HepG2 (cell line): ENCODE data around the gene CAST. TPM values are rescaled to one million over a fixed set of nuclear protein-coding genes. Genes with fewer than 3 reads are reported as not detected.

Experiments used
- ATAC-seq: fragments of 200-7000 bp; cut with Tn5 transposase; 3 replicates; pipeline ENCODE4 v1.9.1; 2020; ENCODE audit warnings: mild to moderate bottlenecking, moderate library complexity
- BruUV-seq: library from RNA; stranded (reverse); fragments of 400-500 nt; replicated peaks from 2 replicates; lab custom pipeline; 2021; lab: Mats Ljungman, UMichigan
- CTCF ChIA-PET: fragments of 300-600 bp; formaldehyde crosslinking; extraction: SDS; loops from one replicate; lab custom pipeline; 2021; ENCODE audit warnings: low total read pairs, inconsistent platforms, low intra/inter-chr PET ratio; lab: Yijun Ruan, JAX
- POLR2A ChIA-PET: fragments of 350-600 bp; sonication (Branson Sonifier 250); formaldehyde crosslinking; loops from one replicate; lab custom pipeline; 2020; ENCODE audit warnings: antibody characterized with exemption, inconsistent platforms; lab: Yijun Ruan, JAX
- DNase-seq: peaks from one replicate; pipeline ENCODE4 v3.0.0-alpha.2; 2015; ENCODE audit warnings: low spot score
- FAIRE-seq: peaks from 3 replicates; lab custom pipeline; 2011; peaks lifted over from hg19 to GRCh38; lab: Jason Lieb, UNC
- H2AFZ ChIP-seq: one replicate; pipeline ENCODE4 v1.6.1; 2011; ENCODE audit warnings: low read length, inconsistent platforms
- H3K27ac ChIP-seq: fragments of 300-600 bp; 3 replicates; pipeline ENCODE4 v1.8.0; 2011; ENCODE audit warnings: mixed run types, mild to moderate bottlenecking, mixed read lengths, low read length, inconsistent platforms; ENCODE audit not compliant: insufficient read depth; ENCODE audit errors: extremely low read length
- H3K27me3 ChIP-seq, 2 experiments: fragments of 200-600 bp in 1 of 2; 2 replicates in 1 of 2; 3 replicates in 1 of 2; pipeline versions ENCODE4 v1.6.0 to v1.8.0; 2011; ENCODE audit warnings: low read length in 2 of 2, mild to moderate bottlenecking in 2 of 2, moderate library complexity in 2 of 2, inconsistent platforms in 1 of 2; ENCODE audit not compliant: insufficient read depth in 2 of 2, control insufficient read depth in 1 of 2
- H3K36me3 ChIP-seq, 2 experiments: fragments of 200-600 bp in 1 of 2; replicated peaks in 1 of 2; 2 replicates in 1 of 2; 3 replicates in 1 of 2; pipeline versions ENCODE4 v1.5.1 to v1.8.0; 2011; ENCODE audit warnings: low read length in 2 of 2, inconsistent platforms in 1 of 2; ENCODE audit not compliant: insufficient read depth in 2 of 2, control insufficient read depth in 1 of 2
- H3K4me1 ChIP-seq: 2 replicates; pipeline ENCODE4 v1.5.1; 2012; ENCODE audit warnings: low read length, inconsistent platforms; ENCODE audit not compliant: insufficient read depth
- H3K4me2 ChIP-seq: 2 replicates; pipeline ENCODE4 v1.6.0; 2011; ENCODE audit warnings: low read depth, low read length, inconsistent platforms
- H3K4me3 ChIP-seq, 3 experiments: fragments of 200-600 bp in 1 of 3; sonication (generic), shearing (Covaris generic) in 1 of 3; replicated peaks in 1 of 3; 2 replicates each; pipeline ENCODE4 v1.5.1; 2011 to 2016; ENCODE audit warnings: low read length in 3 of 3, inconsistent platforms in 2 of 3, low read depth in 2 of 3, mild to moderate bottlenecking in 2 of 3, control low read depth in 1 of 3, mixed read lengths in 1 of 3; ENCODE audit not compliant: insufficient read depth in 1 of 3
- H3K79me2 ChIP-seq: one replicate; pipeline ENCODE4 v1.6.1; 2011; ENCODE audit warnings: low read length, inconsistent platforms; ENCODE audit not compliant: insufficient read depth
- H3K9ac ChIP-seq: 2 replicates; pipeline ENCODE4 v1.6.0; 2011; ENCODE audit warnings: mild to moderate bottlenecking, low read depth, low read length, inconsistent platforms; ENCODE audit not compliant: insufficient read depth
- H3K9me3 ChIP-seq: 2 replicates; pipeline ENCODE4 v1.5.1; 2012; ENCODE audit warnings: mild to moderate bottlenecking, low read length
- H4K20me1 ChIP-seq: 2 replicates; pipeline ENCODE4 v1.6.0; 2011; ENCODE audit warnings: inconsistent platforms, mild to moderate bottlenecking, low read length, moderate library complexity; ENCODE audit not compliant: insufficient read depth
- AGO1 ChIP-seq: fragments of 200-400 bp; formaldehyde crosslinking; IDR thresholded peaks from 2 replicates; pipeline ENCODE4 v1.6.1; 2017; ENCODE audit warnings: mild to moderate bottlenecking, low read depth, low read length, moderate library complexity; ENCODE audit not compliant: poor library complexity, severe bottlenecking
- CBX1 ChIP-seq: IDR thresholded peaks from one replicate; pipeline ENCODE4 v1.6.1; 2016; ENCODE audit warnings: antibody characterized with exemption, low read depth
- CCAR2 ChIP-seq: fragments of 200-400 bp; formaldehyde crosslinking; optimal IDR thresholded peaks from 2 replicates; pipeline ENCODE3; 2018; ENCODE audit warnings: low read depth, mild to moderate bottlenecking, low read length, moderate library complexity
- FLYWCH1 ChIP-seq: sonication (generic); formaldehyde crosslinking; IDR thresholded peaks from 2 replicates; pipeline ENCODE4 v1.8.1; 2023; ENCODE audit warnings: mild to moderate bottlenecking, missing genetic modification reagents
- GZF1 ChIP-seq: sonication (generic); formaldehyde crosslinking; IDR thresholded peaks from 2 replicates; pipeline ENCODE4 v1.5.1; 2020; ENCODE audit warnings: mild to moderate bottlenecking, missing genetic modification reagents
- HDAC1 ChIP-seq: sonication (generic); formaldehyde crosslinking; IDR thresholded peaks from 2 replicates; pipeline ENCODE4 v1.5.1; 2020; ENCODE audit warnings: mild to moderate bottlenecking, missing genetic modification reagents
- KIAA2018 ChIP-seq: sonication (generic); formaldehyde crosslinking; IDR thresholded peaks from 2 replicates; pipeline ENCODE4 v1.5.0; 2020; ENCODE audit warnings: mild to moderate bottlenecking, missing genetic modification reagents, borderline replicate concordance
- MAX ChIP-seq: IDR thresholded peaks from 2 replicates; pipeline ENCODE4 v1.6.1; 2012; ENCODE audit warnings: inconsistent platforms
- NFE2L1 ChIP-seq: sonication (generic); formaldehyde crosslinking; IDR thresholded peaks from 2 replicates; pipeline ENCODE4 v1.4.0; 2020; ENCODE audit warnings: missing genetic modification reagents, mild to moderate bottlenecking, borderline replicate concordance
- SYNCRIP ChIP-seq: fragments of 200-400 bp; formaldehyde crosslinking; IDR thresholded peaks from 2 replicates; pipeline ENCODE4 v1.6.1; 2018; ENCODE audit warnings: mild to moderate bottlenecking, low read depth, low read length; ENCODE audit not compliant: insufficient read depth
- ZNF234 ChIP-seq: sonication (generic); formaldehyde crosslinking; conservative IDR thresholded peaks from 2 replicates; pipeline ENCODE4 v1.5.1; 2020; ENCODE audit warnings: mild to moderate bottlenecking, missing genetic modification reagents
- ZNF331 ChIP-seq: sonication (generic); formaldehyde crosslinking; IDR thresholded peaks from 2 replicates; pipeline ENCODE4 v1.4.0; 2020; ENCODE audit warnings: missing genetic modification reagents
- ZNF780A ChIP-seq: sonication (generic); formaldehyde crosslinking; IDR thresholded peaks from 2 replicates; pipeline ENCODE4 v1.8.0; 2022; ENCODE audit warnings: mild to moderate bottlenecking, missing genetic modification reagents, moderate library complexity
- WGBS: methylation state at CpG from one replicate; pipeline ENCODE4 v1.1.6; 2017; ENCODE audit warnings: low lambda C conversion rate; 5-methylcytosine and 5-hydroxymethylcytosine counted together
- in situ Hi-C: cut with HindIII; loops from 2 replicates; pipeline ENCODE4 v1.10.0; 2017; ENCODE audit warnings: low pct_unique_long_range_greater_than_20kb; ENCODE audit not compliant: extremely low pct_ligation_motif_present
- intact Hi-C: fragments of 100-400 bp; cut with micrococcal nuclease; formaldehyde crosslinking; loops from one replicate; pipeline ENCODE4 v1.10.0; 2022; ENCODE audit not compliant: unreplicated experiment
- polyA plus RNA-seq, 8 experiments: library from polyadenylated mRNA; depleted of rRNA in 3 of 8; stranded (reverse) in 7 of 8; unstranded in 1 of 8; fragments of >200 nt; fragmentation: Illumina TruSeq in 4 of 8; extraction: Trizol in 4 of 8; gene quantifications; 2 replicates each; pipeline versions ENCODE4 v1.2.1 to v1.2.3, GENCODE V29; 2011 to 2016; ENCODE audit warnings: low read depth in 4 of 8, missing spikeins in 1 of 8, mixed read lengths in 1 of 8; ENCODE audit not compliant: insufficient read depth in 1 of 8
- total RNA-seq, 5 experiments: library from RNA; depleted of rRNA; stranded (reverse); fragments of >200 nt; fragmentation: Illumina TruSeq; extraction: Trizol; gene quantifications; 2 replicates each; pipeline ENCODE4 v1.2.3, GENCODE V29; 2016; ENCODE audit warnings: low read depth in 1 of 5

Gene CAST
- total and polyA plus RNA-seq, 2 of the 13 experiments (the other 11 are each of a cell fraction or from before 2014, with no cell fraction given), result 42.1 to 67.6 TPM

- ATAC-seq, result no peak
- Histone ChIP-seq H3K9ac (no peak overlapping the region), H4K20me1 (no peaks in the 10 kb centered on the region), H3K79me2 (no peaks in the 10 kb centered on the region), H3K36me3 (no peaks in the 10 kb centered on the region), H3K4me1 (peaks cover 6% of the 10 kb centered on the region), H2AFZ (no peak overlapping the region), H3K9me3 (no peaks in the 10 kb centered on the region), H3K4me2 (no peak overlapping the region), H3K27ac (no peak overlapping the region), H3K27me3 (peaks cover 0 to 5% of the 10 kb centered on the region in 2 experiments; a peak in 1 of 5 replicates), H3K4me3 (no peak overlapping the region)
- ChIA-PET POLR2A (no interaction called here), CTCF (no interaction called here)
- BruUV-seq, result no TSS peak
- 73% methylated on average over 4 of the region's 4 CpGs for WGBS
- no peak for FAIRE-seq
- in situ Hi-C loops, result no loop called here
- DNase-seq, result no peak
- intact Hi-C loops, result no loop called here
- no peak for TF ChIP-seq MAX
- TF ChIP-seq CBX1, result no peak
- no peak for TF ChIP-seq NFE2L1 (CRISPR knock-in tag)
- TF ChIP-seq ZNF234 (CRISPR knock-in tag), result no peak
- TF ChIP-seq HDAC1 (CRISPR knock-in tag), result no peak
- TF ChIP-seq ZNF780A, result no peak
- no peak for TF ChIP-seq KIAA2018
- no peak for TF ChIP-seq ZNF331 (CRISPR knock-in tag)
- TF ChIP-seq AGO1, result no peak
- no peak for TF ChIP-seq SYNCRIP
- TF ChIP-seq GZF1 (CRISPR knock-in tag), result no peak
- TF ChIP-seq FLYWCH1 (CRISPR knock-in tag), result no peak
- TF ChIP-seq CCAR2, result no peak
These were observed 8.0 kb upstream of the CAST start for GRCh38 chr5:96654209-96654608.
